GM12892 (cell line): Measurements from ENCODE around the gene PPP1R15B.
A peak's percentile ranks its signal among the peaks of the same experiment; 100 is the strongest.

Experiments used
- DNase-seq: peaks from one replicate; pipeline ENCODE4 v3.0.0; 2011; ENCODE audit not compliant: insufficient read length
- FAIRE-seq: peaks from 2 replicates; lab custom pipeline; 2011; peaks lifted over from hg19 to GRCh38; lab: Jason Lieb, UNC
- POLR2A ChIP-seq: IDR thresholded peaks from 2 replicates; pipeline ENCODE4 v1.6.1; 2011; ENCODE audit warnings: low read depth, low read length, control low read depth
- POLR2AphosphoS5 ChIP-seq: IDR thresholded peaks from 2 replicates; pipeline ENCODE4 v1.6.1; 2011; ENCODE audit warnings: low read depth, low read length, control low read depth
- TAF1 ChIP-seq: IDR thresholded peaks from 2 replicates; pipeline ENCODE4 v1.6.1; 2011; ENCODE audit warnings: low read depth, mild to moderate bottlenecking, control low read depth, low read length, borderline replicate concordance

The PPP1R15B gene

DNA sequence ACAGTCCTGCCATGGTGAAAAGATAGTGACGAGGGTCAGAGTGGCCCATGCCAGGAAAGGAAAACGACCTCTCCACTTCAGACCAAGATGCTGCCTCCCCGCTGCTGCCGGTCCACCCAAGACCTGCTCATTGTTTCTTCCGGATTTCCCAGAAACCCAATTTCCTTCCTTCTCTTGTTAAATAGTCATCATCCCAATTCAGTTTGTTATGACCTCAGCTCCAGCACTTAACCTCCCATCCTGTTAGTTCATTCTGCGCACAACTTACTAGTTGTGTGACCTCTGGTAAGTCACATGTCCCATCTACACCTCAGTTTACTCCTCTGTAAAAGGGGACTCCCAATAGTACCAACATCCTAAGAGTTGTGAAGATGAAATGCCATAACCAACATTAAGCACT is 29.9 kb upstream of the PPP1R15B start:
- FAIRE-seq = no peak
- TF ChIP-seq POLR2A = no peak
- TF ChIP-seq TAF1 = no peak
- TF ChIP-seq POLR2AphosphoS5 = no peak

DNA sequence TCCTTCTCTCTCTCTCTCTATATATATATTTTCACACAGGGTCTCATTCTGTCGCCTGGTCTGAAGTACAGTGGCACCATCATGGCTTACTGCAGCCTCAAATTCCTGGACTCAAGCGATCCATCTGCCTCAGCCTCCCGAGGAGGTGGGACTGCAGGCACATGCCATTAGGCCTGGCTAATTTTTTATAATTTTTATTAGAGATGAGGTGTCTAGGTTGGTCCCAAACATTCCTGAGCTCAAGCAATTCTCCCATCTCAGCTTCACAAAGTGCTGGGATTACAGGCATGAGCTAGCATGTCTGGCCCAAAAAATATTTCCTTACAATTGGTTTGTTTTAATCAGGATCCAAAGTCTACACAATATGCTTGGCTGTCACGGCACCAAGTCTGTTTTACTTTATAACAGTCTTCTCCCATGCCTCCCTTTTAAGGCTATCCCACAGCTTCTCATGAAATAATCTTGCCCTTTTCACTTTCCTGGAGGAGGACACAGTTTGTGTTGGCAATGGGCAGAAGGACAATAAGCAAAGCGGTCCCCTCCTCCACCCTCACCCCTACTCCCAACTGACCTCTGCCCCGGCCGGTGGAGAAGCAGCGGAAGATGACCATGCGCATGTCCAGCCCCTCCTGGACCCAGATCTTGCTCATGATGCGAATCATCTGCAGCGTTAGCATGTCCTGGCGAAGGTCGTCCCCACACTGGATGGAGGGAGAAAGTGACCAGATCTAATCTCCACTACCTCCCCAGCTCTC is 28.2 kb upstream of the PPP1R15B start:
- no peak for TF ChIP-seq TAF1
- no peak for TF ChIP-seq POLR2AphosphoS5
- no peak for TF ChIP-seq POLR2A
- DNase-seq = no peak
- FAIRE-seq = no peak

More for the DNA sequence above, 29.9 kb upstream of the PPP1R15B start:
- DNase-seq = no peak

GRCh38 chr1:204438628-204439027 is 27.0 kb upstream of the PPP1R15B start:
- DNase-seq = no peak

GRCh38 chr1:204437796-204438570 is 26.4 kb upstream of the PPP1R15B start:
- no peak for DNase-seq
- TF ChIP-seq TAF1 = no peak
- no peak for TF ChIP-seq POLR2A
- no peak for TF ChIP-seq POLR2AphosphoS5
- FAIRE-seq = no peak

More at GRCh38 chr1:204438628-204439027, 27.0 kb upstream of the PPP1R15B start:
- FAIRE-seq = no peak
- TF ChIP-seq POLR2AphosphoS5 = no peak
- no peak for TF ChIP-seq POLR2A
- TF ChIP-seq TAF1 = no peak

DNA sequence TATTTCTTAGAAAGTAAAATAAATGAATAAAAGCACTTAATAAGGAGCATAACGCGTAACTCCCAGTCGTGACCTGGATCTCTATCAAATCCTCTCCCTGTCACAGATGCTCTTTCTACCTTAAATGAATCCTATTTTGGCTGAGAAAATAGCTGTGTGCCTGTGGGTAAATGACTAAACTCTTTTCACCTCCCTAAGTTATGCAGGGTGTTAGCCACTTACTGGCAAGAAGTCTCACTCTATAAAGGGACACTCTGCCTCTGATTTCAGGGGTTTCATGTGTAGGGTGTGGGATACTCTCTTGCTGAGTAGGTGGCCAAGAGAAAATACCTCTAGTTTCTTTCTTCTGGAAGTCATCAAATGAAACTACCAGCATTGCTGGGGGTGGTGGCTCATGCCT is 24.3 kb upstream of the PPP1R15B start:
- TF ChIP-seq POLR2AphosphoS5 (no peak), TAF1 (no peak), POLR2A (no peak)
- FAIRE-seq = no peak
- DNase-seq = no peak

DNA sequence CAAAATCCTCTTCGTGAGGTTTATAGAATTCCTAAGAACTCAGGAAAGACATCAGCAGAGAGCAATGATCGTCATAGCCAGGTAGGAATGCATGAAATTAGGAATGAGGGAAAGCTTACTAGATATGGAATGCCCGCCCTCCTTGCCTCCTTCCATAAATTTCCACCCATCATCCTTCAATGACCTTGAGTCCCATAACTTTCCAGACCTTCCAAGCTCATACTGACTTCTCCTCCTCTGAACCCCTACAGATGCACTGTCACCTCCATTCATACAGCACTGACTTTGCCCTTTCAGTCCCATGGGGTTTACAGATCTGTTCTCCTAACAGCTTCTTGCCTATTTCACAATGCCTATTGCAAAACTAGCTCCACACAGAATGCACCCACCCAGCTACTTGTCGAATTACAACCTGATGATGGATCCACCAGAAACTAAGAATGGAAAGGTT is 23.8 kb upstream of the PPP1R15B start:
- TF ChIP-seq POLR2A = no peak
- TF ChIP-seq TAF1 = no peak
- no peak for TF ChIP-seq POLR2AphosphoS5
- DNase-seq (no peak), FAIRE-seq (no peak)

DNA sequence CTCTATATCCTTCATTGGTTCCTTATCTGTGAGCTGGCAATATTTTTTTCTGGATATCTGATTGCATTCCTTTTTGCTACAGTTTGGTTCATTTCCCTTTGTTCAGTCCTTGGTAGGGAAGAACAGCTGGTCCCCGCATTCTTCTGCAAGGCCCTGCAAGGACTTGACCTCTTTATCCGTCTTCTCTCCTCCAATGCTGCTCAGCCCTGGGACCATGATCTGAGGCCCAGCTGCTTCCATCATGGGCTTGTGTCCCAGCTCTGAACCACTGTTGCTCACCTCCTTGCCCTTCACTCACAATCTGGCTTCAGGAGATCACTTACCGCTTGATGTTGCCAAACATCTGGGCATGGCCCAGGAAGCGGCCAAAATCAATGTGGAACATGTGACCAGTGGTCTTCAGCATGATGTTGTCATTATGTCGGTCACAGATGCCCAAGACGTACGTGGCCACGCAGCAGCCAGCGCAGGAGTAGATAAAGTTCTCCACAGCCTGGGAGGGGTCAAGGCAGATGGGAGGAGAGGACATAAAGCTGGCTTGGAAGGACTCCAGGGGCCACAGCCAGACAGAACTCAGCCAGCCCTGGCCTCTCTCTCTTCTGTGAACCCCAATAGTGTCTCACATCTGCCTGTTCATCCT is 22.6 kb upstream of the PPP1R15B start:
- DNase-seq = no peak
- TF ChIP-seq TAF1 (no peak), POLR2AphosphoS5 (no peak), POLR2A (no peak)
- no peak for FAIRE-seq

DNA sequence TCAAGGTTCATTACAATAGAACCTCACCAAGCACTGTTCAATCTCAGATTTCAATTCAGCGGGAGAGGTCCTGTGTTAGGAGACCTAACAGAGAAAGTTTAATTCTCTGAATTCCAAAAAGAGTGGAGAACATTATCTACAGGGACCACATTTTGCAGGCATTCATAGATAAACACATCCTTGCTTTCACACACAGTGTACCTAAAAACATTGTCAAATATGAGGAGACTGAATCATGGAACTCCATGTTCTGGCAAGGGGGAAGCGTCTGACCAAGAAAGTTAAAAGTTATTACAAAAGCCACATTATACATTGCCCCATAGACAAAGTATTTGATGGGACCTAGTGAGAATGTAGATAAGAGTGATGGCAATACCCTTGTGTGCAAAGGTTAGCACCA is 21.1 kb upstream of the PPP1R15B start:
- no peak for TF ChIP-seq TAF1
- no peak for TF ChIP-seq POLR2A
- no peak for TF ChIP-seq POLR2AphosphoS5
- no peak for FAIRE-seq
- DNase-seq = no peak

DNA sequence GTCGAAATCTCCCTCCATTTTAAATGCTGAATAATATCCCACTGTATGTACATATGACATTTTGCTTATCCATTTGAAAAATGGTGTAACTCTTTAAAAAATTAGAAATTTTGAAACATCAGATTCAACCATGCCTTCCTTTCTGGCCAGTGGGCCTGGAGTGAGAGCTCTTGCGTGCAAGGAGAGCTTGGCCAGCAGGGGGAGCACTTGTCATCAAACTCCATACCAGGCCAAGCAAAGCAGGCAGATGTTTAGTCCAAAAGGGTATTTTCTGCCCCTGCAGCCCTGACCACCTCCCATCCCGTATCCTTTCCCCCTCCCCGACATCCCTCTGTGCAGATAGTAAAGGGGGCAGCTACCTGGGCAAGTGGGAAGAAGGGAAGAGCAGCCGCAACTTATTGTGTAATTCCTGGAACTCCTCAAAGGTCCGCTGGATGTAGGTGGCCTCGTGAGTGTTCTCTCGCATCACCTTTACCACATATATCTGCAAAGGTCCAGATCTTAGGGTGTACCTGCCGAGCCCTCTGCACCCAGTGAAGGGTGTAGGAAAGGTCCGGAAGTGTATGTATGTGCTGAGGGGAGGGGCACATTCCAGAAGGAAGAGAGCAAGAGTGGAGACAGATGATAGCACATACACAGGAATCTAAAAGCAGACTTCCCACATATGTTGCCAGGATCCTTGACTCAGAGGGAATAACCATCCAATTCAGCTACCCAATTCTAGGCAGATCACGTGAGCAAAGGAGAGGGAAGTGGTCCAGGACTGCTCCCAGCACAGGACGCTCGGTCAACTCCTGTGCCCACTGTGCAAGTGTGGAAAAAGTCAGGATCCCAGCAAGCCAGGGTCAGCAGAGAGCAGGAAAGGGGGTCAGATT is 19.9 kb upstream of the PPP1R15B start:
- DNase-seq (peak; percentile 73), FAIRE-seq (peak; percentile 91)
- TF ChIP-seq POLR2AphosphoS5 = no peak
- TF ChIP-seq POLR2A = no peak
- TF ChIP-seq TAF1 = no peak

- FAIRE-seq = no peak
- DNase-seq = no peak
- TF ChIP-seq POLR2A (no peak), TAF1 (no peak), POLR2AphosphoS5 (no peak)
Measured at GRCh38 chr1:204429746-204430145, 18.1 kb upstream of the PPP1R15B start.

DNA sequence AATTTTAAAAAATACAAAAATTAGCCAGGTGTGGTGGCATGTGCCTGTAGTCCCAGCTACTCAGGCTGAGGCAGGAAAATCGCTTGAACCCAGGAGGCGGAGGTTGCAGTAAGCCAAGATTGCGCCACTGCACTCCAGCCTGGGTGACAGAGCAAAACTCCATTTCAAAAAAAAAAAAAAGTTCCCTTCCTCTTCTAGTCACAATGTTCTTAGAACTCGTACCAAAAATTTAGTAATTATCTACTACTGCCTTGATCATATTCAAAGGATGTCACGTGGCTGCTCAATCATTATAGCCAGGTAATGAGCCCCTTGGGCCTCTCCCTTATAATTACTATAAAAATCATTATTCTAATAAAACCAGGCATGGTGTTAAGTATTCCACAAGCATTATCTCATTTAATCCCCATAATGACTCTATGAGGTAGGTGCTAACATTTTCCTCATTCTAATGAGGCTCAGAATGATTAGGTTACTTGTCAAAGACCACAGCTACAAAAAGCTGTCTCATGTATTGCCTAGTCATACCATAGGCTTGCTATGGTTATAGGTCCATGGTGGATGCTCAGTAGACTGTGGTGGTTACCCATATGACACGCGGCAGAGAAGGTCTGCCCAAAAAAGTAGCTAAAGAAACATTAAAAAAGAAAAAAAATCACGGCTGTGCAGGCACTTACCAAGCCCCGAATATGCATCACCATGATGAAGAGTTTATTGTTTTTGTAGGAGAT is 15.5 kb upstream of the PPP1R15B start:
- TF ChIP-seq POLR2AphosphoS5 (no peak), TAF1 (no peak), POLR2A (no peak)
- no peak for FAIRE-seq
- no peak for DNase-seq
